Left cardiac atrium (tissue), 4 donors: ENCODE measurements around the gene DYNLT2B. TPM values are rescaled to one million over a fixed set of nuclear protein-coding genes. Genes with fewer than 3 reads are reported as not detected.
"Not testable (repeated sequence)": the region's sequence is repeated elsewhere in the genome, so short reads cannot be mapped to it uniquely, and the experiment has no call there.

Source experiments
- ATAC-seq, 2 donors: fragments of 200-7000 bp; cut with Tn5 transposase; one replicate each; pipeline ENCODE4 v1.9.1; 2020; ENCODE audit warnings: mild to moderate bottlenecking in 2 of 2, moderate library complexity in 2 of 2
- DNase-seq: peaks from one replicate; pipeline ENCODE4 v3.0.0-alpha.2; 2020
- intact Hi-C, 2 donors: fragments of 100-400 bp; cut with DNase I; formaldehyde crosslinking; loops; one replicate each; pipeline versions ENCODE4 v1.14.1 to v1.15.1; 2022 to 2023
- total RNA-seq, 2 donors: library from RNA; stranded (reverse); fragmentation: NEBNext Ultra II Directional; extraction: Animal tissue kit (Norgen Biotek cat#: 25700); gene quantifications; one replicate each; pipeline ENCODE4 v1.2.1, GENCODE V29; 2021
- donor health status: DM: no; HTN: yes; CAD: no.
- donor health status: DM: no; HTN: yes; CAD: no; lungs with severe emphysema.
- donor health status: DM: yes; HTN: yes; CAD: no.
- donor health status: Dilated cardiomyopathy.

DYNLT2B gene
- total RNA-seq, 2 donors from 2014 or later: 3.5 to 4.3 TPM

DNA sequence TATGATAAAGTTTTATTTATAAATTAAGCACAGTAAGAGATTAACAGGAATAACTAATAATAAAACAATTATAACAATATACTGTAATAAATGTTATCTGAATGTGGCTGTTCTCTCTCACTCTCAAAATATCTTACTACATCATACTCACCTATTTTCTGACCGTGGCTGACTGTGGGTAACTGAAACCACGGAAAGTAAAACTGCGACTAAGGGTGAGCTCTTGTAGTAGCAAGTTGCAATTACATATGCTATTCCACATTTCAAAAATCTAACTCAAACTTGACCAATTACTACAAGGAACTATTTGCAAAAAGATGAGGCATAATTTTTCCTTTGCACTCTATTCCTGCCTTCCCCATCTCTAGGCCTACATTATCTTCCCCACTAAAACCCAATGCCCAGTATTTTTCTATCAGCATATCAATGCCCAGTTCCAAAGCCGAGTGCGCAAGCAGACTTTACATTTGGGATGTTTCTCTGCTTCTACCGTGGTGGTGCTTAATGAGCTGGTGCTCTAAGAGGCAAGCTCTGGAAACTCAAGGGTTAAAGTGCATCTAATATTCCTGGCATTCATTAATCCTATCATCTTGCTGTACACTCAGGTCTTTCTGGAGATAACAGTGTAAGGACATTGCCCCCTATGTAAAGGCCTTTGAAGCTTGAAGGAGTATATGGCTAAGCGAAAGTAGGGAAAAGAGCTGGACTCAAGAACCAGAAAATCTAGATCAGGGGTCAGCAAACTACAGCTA lies 37.2 kb downstream of the DYNLT2B start:
- no peak for ATAC-seq
- no peak for DNase-seq
- intact Hi-C loops: no loop called here

DNA sequence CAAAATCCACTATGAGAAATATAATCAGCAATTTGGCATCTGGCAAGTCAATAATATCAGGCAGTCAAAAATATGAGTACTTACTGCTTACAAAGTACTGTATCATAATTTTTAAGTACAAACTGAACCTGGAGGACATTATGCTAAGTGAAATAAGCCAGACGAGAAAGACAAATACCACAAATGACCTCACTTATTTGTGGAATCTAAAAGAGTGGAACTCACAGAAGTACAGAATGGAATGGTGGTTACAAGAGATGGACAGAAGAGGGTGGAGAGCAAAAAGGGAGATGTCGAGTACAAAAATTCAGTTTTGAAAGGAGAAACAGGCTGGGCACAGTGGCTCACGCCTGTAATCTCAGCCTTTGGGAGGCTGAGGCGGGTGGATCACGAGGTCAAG lies 42.9 kb downstream of the DYNLT2B start:
- ATAC-seq (no peak), DNase-seq (no peak)
- intact Hi-C loops: no loop called here

DNA sequence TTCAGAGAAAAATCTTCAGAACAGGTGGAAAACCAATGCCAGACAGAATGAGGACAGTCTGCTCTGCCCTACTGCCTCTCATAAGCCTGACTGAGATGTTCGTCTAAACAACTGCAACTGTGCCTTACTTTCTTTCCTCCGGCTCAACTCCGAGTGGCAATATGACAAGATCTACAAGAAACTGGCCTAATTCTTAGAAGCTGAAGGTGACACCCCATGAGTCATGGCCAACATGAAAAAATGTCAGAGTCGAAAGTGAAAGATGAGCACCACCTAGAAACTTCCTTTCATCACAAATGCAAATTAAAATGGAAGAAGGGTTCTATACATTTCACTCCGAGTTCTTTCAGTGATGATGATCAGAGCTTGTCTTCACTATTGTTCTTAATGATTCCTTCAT lies 43.5 kb downstream of the DYNLT2B start:
- ATAC-seq (no peak), DNase-seq (no peak)
- intact Hi-C loops: no loop called here

DNA sequence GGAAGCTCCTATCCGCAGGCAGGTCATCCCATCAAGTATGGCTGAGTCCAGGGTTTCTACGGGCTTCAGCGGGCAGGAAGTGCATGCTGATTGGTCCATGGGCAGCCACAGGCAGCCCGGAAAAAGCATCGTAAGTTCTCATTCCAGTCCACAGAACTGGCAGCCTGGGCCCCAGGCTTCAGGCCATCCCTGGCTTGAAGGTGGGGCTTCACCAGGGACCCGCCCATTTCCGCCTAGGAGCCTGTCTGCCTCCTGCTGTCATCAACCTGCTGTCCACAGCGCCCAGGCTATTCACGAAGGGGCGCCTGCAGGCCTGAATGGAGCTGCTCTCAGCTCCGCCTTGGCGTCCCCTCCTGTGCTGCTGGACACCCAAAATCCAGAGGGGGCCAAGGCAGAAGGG lies 44.4 kb downstream of the DYNLT2B start:
- ATAC-seq (no peak), DNase-seq (no peak)
- intact Hi-C loops: no loop called here

DNA sequence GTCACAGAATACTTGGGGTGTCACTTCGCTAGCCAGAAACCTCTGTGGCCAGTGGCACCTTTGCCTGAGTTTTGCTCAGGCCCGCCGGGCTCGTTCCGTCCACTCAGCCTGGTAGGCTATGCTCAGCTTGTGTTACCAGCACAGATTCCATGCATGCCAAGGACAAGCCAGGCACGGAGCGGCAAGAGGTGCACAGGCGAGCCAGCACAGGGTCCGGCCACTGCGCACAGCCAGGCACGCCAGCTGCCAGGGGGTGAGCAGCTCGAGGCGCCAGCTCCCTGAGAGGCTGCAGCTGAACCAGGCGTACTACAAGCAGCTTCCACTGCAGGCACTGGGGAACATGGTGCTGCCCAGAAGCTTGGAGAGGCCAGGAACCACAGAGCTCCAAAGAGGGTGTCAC lies 45.2 kb downstream of the DYNLT2B start:
- intact Hi-C loops: no loop called here
- DNase-seq: no peak
- ATAC-seq: peak; percentile 74 to 84

DNA sequence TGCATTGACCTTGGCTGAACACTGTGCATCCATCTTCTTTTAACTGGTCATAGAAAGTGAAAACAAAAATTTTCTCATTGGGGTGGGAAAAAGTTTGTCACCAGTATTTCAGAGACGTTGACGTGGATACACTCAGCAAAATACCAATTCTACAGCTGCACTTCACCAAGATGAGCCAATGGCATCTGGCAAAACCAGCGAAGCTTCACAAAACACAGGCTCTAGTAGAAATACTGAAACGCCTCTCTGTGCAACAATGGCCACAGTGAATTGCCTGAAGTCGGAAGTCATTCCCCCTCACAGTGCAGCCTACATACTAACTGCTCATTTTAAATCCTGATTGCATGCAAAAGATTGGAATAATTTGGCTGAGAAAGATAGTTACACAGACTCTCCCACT lies 47.5 kb downstream of the DYNLT2B start:
- ATAC-seq: no peak
- no peak for DNase-seq
- intact Hi-C loops: no loop called here

DNA sequence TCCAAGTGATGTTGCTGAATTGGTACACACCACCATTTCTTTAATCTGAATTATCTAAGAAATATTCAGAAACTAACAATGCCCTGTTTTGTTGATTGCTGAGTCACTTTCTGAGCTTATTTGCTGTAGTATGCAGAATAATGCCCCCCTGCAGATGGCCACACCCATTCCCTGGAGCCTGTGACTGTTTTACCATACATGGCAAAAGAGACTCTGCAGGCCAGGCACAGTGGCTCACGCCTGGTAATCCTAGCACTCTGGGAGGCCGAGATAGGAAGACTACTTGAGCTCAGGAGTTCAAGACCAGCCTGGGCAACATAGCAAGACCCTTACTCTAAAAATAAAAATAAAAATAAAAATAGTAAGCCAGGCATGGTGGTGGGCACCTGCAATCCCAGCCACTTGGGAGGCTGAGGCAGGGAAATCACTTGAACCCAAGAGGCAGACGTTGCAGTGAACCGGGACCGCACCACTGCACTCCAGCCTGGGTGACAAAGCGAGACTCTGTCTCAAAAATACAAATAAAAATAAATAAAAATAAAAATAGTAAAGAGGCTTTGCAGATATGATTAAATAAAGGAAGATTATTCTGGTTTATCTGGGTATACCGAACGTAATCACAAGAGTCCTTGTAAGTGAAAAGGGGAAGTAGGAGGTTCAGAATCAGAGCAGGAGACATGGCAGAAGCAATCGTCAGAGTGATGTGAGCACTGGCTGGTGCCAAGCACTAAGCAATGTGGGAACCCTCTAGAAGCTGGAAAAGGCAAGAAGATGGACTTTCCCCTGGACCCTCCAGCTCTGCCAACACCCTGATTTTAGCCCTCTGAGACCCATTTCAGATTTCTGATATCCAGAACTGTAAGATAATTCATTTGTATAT lies 49.5 kb downstream of the DYNLT2B start:
- intact Hi-C loops: no loop called here
- ATAC-seq: peak in 1 of 2 donors; percentile 40
- DNase-seq: no peak

DNA sequence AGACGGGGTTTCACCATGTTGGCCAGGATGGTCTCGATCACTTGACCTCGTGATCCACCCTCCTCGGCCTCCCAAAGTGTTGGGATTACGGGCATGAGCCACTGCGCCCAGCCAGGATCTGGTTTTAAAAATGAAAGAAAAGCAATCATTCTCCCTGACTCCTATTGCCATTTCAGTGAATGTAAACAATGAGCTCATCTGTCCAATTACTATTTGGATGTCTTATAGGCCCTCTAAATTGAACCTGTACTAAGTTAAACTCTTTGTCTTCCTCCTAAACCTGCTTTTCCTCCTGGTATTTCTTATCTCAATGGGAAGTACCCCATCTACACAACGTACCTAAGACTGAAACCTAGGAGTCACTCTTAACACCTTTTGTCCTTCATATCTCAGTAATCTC lies 54.2 kb downstream of the DYNLT2B start:
- ATAC-seq: no peak
- DNase-seq: no peak
- intact Hi-C loops: no loop called here

DNA sequence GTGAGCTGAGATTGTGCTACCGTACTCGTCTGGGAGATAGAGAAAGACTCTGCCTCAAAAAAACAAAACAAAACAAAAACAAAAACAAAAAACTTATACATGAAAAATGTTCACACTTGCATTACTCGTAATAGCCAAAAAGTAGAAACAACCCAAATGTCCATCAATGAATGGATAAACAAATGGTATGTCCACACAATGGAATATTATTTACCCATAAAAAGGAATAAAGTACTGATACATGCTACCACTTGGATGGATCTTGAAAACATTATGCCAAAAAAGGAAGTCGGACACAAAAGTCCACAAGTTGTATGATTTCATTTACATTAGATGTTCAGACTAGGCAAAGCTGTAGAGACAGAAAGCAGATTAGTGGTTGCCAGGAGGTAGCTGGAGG lies 57.3 kb downstream of the DYNLT2B start:
- ATAC-seq: no peak
- intact Hi-C loops: no loop called here
- DNase-seq: no peak

DNA sequence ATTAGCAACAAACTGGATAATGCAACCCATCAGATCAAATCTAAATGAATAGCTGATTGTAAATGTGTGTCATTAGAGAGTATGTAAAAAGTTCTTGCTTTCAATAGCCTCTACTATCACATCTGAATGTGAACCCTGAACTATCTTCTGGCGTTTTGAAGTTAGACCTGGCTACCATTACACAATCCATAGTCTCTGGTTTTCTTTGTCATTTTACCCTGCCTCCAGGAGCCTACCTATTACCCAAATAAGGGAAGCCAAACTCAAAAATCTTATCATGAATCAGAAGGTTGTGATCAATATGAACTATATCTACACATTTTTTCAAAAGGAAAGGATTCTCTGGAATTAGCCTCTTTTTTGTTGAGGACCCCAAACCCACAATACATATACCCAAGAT lies 62.3 kb downstream of the DYNLT2B start:
- ATAC-seq (no peak), DNase-seq (no peak)
- intact Hi-C loops: loop anchor here in 1 of 2 donors (10.0 kb wide), 1 partner anchor 259 kb away; the partner anchor contains the start of gene SMCO1

DNA sequence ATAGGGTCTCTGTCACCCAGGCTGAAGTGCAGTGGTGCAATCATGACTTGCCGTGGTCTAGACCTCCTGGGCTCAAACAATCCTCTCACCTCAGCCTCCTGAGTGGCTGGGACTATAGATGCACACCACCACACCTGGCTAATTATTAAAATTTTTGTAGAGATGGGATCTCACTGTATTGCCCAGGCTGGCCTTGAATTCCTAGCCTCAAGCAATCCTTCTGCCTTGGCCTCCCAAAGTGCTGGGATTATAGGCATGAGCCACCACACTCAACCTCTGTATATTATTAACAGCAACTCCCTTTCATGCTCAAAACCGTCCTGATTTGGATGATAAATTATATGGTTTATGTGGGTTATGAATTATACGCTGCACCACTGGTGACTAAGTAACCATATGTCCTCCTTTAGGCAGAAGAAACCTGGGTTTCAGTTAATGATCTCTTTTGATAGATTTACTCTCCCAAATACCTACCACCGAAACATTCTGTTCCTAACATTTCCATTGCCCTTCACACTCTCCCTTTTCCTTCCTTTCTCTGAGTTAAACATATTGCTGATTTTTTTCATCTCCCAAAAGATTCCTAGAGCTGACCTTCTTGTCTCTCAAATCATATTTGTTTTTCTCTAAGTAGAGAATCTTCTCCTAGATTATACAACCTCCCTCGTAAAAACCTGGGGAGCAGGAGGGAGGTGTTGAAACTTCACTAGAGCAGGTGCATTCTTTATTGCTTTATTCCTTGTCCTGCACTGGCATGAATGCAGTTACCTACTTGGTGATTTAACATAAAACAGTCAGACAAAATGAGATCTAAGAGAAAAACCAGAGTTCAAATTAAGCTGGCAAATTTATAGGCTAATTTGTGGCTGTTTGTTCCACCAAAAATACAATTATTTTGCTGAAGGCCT lies 63.4 kb downstream of the DYNLT2B start:
- ATAC-seq (no peak), DNase-seq (no peak)
- intact Hi-C loops: loop anchor here in 1 of 2 donors (10.0 kb wide), 1 partner anchor 260 kb away; the partner anchor contains the start of gene SMCO1

DNA sequence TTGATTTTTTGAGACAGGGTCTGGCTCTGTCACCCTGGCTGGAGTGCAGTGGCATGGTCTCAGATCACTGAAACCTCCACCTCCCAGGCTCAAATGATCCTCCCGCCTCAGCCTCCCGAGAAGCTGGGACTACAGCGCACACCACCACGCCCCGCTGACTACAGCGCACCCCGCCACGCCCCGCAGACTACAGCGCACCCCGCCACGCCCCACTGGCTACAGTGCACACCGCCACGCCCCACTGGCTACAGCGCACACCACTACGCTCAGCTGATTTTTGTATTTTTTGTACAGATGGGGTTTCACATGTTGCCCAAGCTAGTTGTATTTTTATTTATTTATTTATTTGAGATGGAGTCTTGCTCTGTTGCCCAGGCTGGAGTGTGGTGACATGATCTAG lies 66.1 kb downstream of the DYNLT2B start:
- DNase-seq (no peak), ATAC-seq (no peak)

DNA sequence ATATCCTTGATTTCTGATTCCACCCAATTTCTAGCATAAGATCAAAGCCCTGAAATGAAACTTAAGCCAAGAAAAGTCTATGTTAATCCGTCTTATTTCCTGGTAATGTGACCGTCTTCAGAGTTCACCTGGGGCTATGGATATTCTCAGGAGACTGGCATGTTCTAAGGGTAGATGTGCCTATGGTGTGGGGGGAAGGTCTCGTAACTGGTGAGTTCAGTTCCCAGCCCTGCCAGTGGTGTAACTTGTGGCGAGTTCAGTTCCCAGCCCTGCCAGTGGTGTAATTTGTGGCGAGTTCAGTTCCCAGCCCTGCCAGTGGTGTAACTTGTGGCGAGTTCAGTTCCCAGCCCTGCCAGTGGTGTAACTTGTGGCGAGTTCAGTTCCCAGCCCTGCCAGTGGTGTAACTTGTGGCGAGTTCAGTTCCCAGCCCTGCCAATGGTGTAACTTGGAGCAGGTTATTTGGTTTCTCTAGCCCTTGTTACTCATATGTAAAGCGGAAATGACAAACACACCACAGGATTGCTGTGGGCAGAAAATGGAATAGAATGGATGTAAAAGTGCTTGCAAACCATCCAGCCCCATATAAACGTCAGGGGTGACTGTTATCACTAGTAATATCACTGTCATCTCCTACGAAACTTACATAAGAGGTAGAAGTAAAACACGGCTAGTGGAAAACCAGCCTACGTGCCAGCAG lies 71.3 kb downstream of the DYNLT2B start:
- DNase-seq (no peak), ATAC-seq (no peak)
- intact Hi-C loops: no loop called here

More for the DNA sequence above, 66.1 kb downstream of the DYNLT2B start:
- intact Hi-C loops: loop anchor here (2.0 to 10.0 kb wide), 2 partner anchors 263 to 269 kb away; partner anchors contain the start of gene SMCO1 (in 1 of the 2)

DNA sequence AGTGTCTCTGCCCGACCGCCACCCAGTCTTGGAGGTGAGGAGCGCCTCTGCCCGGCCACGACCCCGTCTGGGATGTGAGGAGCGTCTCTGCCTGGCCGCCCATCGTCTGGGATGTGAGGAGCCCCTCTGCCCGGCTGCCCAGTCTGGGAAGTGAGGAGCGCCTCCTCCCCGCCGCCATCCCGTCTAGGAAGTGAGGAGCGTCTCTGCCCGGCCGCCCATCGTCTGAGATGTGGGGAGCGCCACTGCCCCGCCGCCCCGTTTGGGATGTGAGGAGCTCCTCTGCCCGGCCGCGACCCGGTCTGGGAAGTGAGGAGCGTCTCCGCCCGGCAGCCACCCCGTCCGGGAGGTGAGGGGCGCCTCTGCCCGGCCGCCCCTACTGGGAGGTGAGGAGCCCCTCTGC lies 73.9 kb downstream of the DYNLT2B start:
- intact Hi-C loops, ATAC-seq, DNase-seq: not testable (repeated sequence)

DNA sequence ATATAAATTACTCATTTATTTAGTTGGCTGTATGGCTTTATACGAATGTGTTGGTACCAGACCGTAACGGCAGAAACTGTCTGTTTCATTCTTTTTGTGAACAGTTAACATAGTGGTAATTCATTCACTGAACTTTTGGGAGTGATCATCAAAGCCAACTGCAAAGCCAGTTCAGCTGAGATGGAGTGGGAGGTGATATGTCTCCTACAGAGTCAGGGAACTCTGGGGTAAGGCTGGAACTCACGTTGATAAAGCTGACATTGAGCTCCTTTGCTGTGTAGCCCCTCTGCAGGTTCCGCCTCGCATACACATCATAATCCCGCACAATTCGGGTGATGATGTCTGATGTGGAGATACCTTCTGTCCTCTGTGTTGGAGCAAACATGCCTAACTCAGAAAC lies 76.3 kb downstream of the DYNLT2B start:
- ATAC-seq: no peak
- no peak for DNase-seq
- intact Hi-C loops: no loop called here
